ENCODE results near the gene ZNF778.

ZNF778 gene

DNA sequence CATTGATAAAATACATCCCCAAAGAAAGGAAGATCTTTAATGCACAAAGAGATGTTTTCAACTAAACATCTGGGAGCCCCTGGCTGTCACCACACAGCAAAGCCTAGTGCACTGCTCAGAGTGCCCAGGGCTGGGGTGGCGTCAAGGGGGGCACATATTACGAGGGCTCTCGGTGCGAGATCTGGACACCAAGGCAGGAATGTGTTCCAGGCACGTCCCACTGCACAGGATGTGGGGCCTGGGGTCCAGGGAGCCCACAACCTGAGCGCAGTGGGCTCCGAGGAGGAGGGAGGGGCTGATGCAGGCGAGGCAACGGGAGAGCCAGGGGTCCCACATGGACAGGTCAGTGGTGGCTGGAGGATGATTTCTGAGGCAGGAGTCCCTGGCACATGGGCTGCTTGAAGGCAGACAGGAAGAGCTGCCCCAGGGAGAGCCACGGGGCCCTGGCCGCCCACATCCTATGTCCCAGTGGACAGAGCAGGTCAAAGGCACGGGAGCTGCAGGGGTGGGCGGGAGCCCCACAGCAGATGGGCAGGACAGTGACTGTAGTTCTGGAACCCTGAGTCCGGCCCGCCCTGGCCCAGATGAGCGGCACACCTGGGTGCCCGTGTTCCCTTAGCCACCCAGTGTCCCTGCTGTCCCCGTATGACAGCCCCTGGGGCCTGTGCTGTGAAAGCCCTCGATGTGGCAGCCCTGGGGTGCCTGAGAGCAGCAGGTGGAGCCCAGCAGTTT, 56.4 kb downstream of the ZNF778 start:
- Histone ChIP-seq H3K27me3 (ENCODE audit: low read length) (no peaks in the 10 kb centered on the region), H3K4me2 (ENCODE audit: low read depth, low read length, poor library complexity, severe bottlenecking) (no peak overlapping the region), H2AFZ (ENCODE audit: low read depth, low read length, severe bottlenecking) (no peak overlapping the region), H3F3A (ENCODE audit: insufficient read depth) (no peaks in the 10 kb centered on the region), H4K20me1 (ENCODE audit: low read depth, low read length) (no peaks in the 10 kb centered on the region; the same call in 1 of the 2 replicates), H3K9me2 (replicated peaks; ENCODE audit: insufficient read depth, low read length) (no peaks in the 10 kb centered on the region), H3K79me2 (ENCODE audit: insufficient read depth, low read length) (no peaks in the 10 kb centered on the region), H3K27ac (ENCODE audit: low read depth, low read length) (no peak overlapping the region), H3K4me3 (ENCODE audit: insufficient read depth, low read length, poor library complexity, severe bottlenecking) (no peak overlapping the region), H3K9me3 (ENCODE audit: insufficient read depth, low read length) (no peaks in the 10 kb centered on the region), H3K9ac (ENCODE audit: low read length) (no peak overlapping the region), H3K36me3 (ENCODE audit: low read length) (no peaks in the 10 kb centered on the region)
- no peak for TF ChIP-seq EZH2phosphoT487 (conservative IDR thresholded peaks at IDR 0.05; ENCODE audit: low read length)
- TF ChIP-seq, protein P1, sequence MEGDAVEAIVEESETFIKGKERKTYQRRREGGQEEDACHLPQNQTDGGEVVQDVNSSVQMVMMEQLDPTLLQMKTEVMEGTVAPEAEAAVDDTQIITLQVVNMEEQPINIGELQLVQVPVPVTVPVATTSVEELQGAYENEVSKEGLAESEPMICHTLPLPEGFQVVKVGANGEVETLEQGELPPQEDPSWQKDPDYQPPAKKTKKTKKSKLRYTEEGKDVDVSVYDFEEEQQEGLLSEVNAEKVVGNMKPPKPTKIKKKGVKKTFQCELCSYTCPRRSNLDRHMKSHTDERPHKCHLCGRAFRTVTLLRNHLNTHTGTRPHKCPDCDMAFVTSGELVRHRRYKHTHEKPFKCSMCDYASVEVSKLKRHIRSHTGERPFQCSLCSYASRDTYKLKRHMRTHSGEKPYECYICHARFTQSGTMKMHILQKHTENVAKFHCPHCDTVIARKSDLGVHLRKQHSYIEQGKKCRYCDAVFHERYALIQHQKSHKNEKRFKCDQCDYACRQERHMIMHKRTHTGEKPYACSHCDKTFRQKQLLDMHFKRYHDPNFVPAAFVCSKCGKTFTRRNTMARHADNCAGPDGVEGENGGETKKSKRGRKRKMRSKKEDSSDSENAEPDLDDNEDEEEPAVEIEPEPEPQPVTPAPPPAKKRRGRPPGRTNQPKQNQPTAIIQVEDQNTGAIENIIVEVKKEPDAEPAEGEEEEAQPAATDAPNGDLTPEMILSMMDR (IDR thresholded peaks at IDR 0.05; ENCODE audit: insufficient read depth, low read length, poor library complexity, severe bottlenecking) = no peak

DNA sequence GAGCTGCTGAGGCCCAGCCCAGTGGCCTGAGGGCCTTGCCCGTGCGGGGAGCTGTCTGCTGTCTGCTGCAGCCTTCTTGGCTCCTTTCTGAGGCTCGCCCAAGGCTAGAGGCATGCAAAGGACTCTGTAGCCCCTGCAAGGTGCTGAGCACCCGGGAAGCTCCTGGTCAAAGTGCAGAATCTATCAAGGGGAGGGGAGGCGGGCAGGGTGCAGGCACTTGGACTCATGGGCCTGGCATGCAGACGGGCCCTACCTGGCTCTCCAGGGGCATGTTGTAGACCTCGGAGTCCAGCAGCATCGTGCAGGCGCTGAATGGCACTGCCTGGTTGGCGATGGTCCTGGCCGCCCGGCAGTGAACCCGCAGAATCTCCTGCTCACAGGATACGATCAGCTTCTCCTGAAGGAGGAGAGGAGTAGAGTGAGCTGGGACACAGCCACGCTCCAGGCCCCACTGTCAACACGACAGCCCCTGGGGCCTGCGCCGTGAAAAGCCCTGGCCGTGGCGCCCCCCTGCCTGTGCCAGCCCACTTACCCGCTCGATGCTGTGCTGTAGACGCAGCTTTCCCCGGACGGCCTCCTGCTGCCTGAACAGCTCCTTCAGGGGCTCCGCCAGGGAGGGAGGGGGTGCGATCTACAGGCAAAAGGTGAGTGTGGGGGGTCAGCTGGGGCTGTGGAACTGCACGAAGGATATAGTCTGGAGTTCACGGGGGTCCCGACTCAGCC, 57.2 kb downstream of the ZNF778 start:
- Histone ChIP-seq H3K9me2 (replicated peaks; ENCODE audit: insufficient read depth, low read length) (no peaks in the 10 kb centered on the region), H3K79me2 (ENCODE audit: insufficient read depth, low read length) (no peaks in the 10 kb centered on the region), H3K4me2 (ENCODE audit: low read depth, low read length, poor library complexity, severe bottlenecking) (no peak overlapping the region), H4K20me1 (ENCODE audit: low read depth, low read length) (no peaks in the 10 kb centered on the region; the same call in 1 of the 2 replicates), H3K9me3 (ENCODE audit: insufficient read depth, low read length) (no peaks in the 10 kb centered on the region), H3K27me3 (ENCODE audit: low read length) (no peaks in the 10 kb centered on the region), H2AFZ (ENCODE audit: low read depth, low read length, severe bottlenecking) (no peak overlapping the region), H3K4me3 (ENCODE audit: insufficient read depth, low read length, poor library complexity, severe bottlenecking) (no peak overlapping the region), H3F3A (ENCODE audit: insufficient read depth) (no peaks in the 10 kb centered on the region), H3K9ac (ENCODE audit: low read length) (no peak overlapping the region), H3K27ac (ENCODE audit: low read depth, low read length) (no peak overlapping the region), H3K36me3 (ENCODE audit: low read length) (no peaks in the 10 kb centered on the region)
- TF ChIP-seq, protein P1 (IDR thresholded peaks at IDR 0.05; ENCODE audit: insufficient read depth, low read length, poor library complexity, severe bottlenecking) = no peak
- TF ChIP-seq EZH2phosphoT487 (conservative IDR thresholded peaks at IDR 0.05; ENCODE audit: low read length) = no peak

DNA sequence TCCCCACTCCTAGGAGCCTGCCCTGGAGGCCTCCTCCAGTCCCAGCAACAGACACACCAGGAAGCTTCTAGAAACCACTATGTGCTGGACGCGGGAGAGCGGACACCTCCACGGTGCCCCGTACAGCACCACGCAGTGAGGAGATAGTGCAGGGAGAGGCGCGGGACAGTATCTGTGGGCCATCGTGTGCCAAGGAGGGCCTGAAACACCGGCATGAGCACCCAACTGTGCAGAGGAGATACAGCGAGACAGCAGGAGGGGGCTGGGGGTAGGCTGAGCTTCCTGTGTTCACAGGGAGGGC, 57.7 kb downstream of the ZNF778 start:
- H4K20me1 ChIP-seq (ENCODE audit: low read depth, low read length) = no peaks in the 10 kb centered on the region; the same call in 1 of the 2 replicates
- H3K27ac ChIP-seq (ENCODE audit: low read depth, low read length) = no peak overlapping the region
- H3K79me2 ChIP-seq (ENCODE audit: insufficient read depth, low read length) = no peaks in the 10 kb centered on the region
- no peaks in the 10 kb centered on the region for H3K9me2 ChIP-seq (replicated peaks; ENCODE audit: insufficient read depth, low read length)
- no peaks in the 10 kb centered on the region for H3K36me3 ChIP-seq (ENCODE audit: low read length)
- TF ChIP-seq EZH2phosphoT487 (conservative IDR thresholded peaks at IDR 0.05; ENCODE audit: low read length) = no peak
- no peaks in the 10 kb centered on the region for H3F3A ChIP-seq (ENCODE audit: insufficient read depth)
- no peak overlapping the region for H2AFZ ChIP-seq (ENCODE audit: low read depth, low read length, severe bottlenecking)
- H3K4me3 ChIP-seq (ENCODE audit: insufficient read depth, low read length, poor library complexity, severe bottlenecking) = no peak overlapping the region
- no peak overlapping the region for H3K4me2 ChIP-seq (ENCODE audit: low read depth, low read length, poor library complexity, severe bottlenecking)
- H3K9me3 ChIP-seq (ENCODE audit: insufficient read depth, low read length) = no peaks in the 10 kb centered on the region
- H3K27me3 ChIP-seq (ENCODE audit: low read length) = no peaks in the 10 kb centered on the region
- H3K9ac ChIP-seq (ENCODE audit: low read length) = no peak overlapping the region
